Fibroblast of skin of right biceps (primary cell): Measurements from ENCODE around the gene TFPT.

Source experiments
- DNase-seq: peaks from one replicate; pipeline ENCODE4 v3.0.0-alpha.2; 2013

TFPT gene

DNA sequence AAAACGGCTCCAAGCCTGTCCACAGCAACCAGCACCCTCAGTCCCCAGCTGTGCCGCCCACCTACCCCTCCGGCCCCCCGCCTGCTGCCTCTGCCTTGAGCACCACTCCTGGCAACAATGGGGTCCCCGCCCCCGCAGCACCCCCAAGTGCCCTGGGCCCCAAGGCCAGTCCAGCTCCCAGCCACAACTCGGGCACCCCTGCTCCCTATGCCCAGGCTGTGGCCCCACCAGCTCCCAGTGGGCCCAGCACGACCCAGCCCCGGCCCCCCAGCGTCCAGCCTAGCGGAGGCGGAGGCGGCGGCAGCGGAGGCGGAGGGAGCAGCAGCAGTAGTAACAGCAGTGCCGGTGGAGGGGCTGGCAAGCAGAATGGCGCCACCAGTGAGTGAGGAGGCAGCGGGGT, 32.7 kb upstream of the TFPT start:
- DNase-seq: no peak

- DNase-seq: no peak
Observed at GRCh38 chr19:54147676-54148075, 32.2 kb upstream of the TFPT start.

DNA sequence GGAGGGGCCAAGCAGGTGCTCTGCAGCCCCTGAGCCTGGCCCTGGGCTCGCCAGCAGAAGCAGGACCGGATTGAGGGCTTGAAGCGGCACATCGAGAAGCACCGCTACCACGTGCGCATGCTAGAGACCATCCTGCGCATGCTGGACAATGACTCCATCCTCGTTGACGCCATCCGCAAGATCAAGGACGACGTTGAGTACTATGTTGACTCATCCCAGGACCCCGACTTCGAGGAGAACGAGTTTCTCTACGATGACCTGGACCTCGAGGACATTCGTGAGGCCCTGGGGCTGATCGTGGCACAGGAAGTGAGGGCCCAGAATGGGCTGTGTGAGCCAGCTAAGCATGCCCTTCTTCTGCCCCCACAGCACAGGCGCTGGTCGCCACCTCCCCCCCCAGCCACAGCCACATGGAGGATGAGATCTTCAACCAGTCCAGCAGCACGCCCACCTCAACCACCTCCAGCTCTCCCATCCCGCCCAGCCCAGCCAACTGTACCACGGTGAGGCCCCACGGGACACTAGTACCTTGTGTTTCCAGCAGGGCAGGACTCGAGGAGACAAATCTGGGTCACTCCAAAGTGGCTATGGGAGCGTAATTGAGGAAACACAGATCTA, 30.2 kb upstream of the TFPT start:
- DNase-seq: no peak

- DNase-seq: no peak
Observed at GRCh38 chr19:54142166-54142780, 26.8 kb upstream of the TFPT start.

DNA sequence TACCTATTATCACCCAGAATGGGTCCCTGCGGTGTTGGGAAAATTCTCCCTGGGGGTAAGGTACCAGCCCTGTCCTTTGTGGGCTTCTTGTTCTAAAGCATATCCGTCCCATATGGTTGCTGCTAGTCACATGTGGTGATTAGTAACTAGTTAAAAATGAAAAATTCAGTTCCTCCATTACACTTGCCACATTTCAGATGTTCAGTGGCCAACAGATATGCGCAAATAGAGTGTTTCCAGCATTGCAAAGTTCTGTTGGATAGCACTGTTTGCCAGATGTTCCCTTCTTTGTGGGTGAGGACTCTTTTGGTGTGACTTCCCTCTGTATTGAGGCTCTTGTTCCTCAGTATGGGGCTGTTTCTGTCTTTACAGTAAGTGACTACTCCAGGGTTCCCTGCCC, 25.9 kb upstream of the TFPT start:
- peak; percentile 24 for DNase-seq

DNA sequence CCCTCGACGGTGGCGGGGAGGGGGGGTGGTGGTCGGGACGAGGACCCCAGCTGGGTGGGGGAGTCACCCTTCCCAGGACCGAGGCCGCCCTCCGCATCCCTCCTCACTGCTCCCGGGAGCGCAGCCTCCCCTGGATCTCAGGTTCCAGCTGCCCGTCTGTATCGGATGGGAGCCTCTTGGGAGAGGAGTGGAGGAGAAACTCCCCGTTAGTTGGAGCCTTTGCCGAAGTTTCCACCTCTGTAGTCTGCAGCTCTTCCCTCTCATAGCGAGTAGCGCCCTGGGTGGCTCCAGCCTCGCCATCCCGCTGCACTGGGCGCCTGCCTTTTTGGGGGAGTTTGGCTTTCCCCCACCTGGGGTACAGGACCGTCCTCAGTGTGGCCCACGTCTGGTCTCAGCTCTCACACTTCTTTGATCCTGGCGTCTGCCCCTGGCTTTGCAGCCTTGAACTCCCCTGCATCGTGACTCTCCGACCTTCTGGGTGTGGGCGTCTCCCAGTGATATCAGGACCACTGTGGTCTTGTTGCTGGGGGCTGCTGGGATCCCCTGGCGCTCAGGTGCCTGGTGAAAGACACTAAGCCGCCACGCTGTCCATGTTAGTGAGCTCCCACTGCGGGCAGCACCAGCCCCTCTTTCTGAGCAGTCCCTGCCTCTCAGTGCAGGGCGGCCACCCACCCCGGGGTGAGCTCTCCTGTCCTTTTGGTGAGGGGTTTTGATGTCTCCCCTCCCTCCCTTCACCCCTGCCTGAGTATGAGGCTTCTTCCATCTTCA, 23.2 kb upstream of the TFPT start:
- DNase-seq: no peak

GRCh38 chr19:54137699-54138488, 22.4 kb upstream of the TFPT start, which contains the start of gene CNOT3:
Gene CNOT3, plus strand, starts transcription at chr19:54137762. Its CDS starts 5,217 bp downstream, at chr19:54142979.
- DNase-seq: no peak

GRCh38 chr19:54136864-54137698, 21.6 kb upstream of the TFPT start:
- peak; percentile 100 for DNase-seq

GRCh38 chr19:54136086-54136863, 20.8 kb upstream of the TFPT start:
- DNase-seq: no peak

DNA sequence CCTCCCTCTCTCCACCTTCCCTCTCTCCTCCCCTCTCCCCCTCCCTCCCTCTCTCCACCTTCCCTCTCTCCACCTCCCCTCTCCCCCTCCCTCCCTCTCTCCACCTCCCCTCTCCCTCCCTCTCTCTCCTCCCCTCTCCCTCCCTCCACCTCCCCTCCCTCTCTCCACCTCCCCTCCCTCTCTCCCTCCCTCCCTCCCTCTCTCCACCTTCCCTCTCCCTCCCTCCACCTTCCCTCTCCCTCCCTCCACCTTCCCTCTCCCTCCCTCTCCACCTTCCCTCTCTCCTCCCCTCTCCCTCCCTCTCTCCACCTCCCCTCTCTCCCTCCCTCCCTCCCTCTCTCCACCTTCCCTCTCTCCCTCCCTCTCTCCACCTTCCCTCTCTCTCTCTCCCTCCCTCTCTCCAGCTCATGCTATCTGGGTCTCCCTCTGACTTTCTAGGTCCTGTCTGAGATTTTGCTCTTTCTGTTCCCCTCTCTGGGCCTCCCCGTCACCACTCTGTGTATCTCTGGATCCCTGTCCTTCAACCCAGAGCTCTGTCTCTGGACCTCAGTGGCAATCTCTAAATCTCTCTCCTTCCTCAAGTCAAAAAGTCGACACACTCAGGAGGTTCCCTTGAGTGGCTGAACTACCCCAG, 18.6 kb upstream of the TFPT start:
- DNase-seq: no peak

DNA sequence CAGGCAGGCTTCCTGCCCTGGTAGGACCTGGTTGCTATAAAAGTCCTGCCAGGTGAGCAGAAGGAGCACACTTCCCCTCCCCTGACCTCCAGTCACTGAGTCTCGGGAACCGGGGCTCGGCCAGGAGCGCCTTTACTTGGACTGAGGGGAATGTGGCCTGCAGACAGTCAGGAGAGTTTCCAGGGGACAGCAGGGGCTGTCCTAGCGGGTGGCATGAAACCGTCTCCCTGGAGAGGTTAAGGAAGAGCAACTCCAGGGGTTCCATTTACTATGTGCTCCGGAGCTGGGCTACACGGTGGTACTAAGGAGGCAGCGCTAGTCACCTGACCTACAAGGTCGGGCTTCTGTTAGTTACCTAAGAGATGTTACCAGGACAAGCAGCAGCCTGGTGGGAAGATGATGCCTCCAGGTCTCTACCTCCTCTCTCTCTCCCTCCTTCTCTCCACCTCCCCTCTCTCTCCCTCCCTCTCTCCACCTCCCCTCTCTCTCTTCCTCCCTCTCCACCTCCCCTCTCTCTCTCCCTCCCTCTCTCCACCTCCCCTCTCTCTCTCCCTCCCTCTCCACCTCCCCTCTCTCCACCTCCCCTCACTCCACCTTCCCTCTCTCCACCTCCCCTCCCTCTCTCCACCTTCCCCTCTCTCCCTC, 18.0 kb upstream of the TFPT start:
- peak; percentile 53 for DNase-seq

DNA sequence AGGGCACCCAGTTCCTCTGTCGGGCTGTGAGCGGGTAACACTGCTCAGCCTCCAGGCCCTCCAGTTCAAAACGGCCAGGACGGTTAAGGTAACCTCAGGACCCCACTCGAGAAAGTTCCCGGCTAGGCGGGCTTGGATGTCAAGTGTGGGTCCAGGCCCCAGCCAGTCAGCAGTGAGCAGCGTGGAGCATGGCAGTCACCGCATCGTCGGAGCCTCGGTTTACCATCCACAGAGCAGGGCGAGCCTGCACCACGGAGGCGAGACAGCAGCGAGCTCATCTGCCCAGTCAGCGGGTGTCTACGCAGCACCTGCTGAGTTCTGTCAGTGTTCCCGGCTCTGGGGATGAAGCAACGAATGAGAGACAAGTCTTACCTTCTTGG, 14.2 kb upstream of the TFPT start:
- DNase-seq: no peak

DNA sequence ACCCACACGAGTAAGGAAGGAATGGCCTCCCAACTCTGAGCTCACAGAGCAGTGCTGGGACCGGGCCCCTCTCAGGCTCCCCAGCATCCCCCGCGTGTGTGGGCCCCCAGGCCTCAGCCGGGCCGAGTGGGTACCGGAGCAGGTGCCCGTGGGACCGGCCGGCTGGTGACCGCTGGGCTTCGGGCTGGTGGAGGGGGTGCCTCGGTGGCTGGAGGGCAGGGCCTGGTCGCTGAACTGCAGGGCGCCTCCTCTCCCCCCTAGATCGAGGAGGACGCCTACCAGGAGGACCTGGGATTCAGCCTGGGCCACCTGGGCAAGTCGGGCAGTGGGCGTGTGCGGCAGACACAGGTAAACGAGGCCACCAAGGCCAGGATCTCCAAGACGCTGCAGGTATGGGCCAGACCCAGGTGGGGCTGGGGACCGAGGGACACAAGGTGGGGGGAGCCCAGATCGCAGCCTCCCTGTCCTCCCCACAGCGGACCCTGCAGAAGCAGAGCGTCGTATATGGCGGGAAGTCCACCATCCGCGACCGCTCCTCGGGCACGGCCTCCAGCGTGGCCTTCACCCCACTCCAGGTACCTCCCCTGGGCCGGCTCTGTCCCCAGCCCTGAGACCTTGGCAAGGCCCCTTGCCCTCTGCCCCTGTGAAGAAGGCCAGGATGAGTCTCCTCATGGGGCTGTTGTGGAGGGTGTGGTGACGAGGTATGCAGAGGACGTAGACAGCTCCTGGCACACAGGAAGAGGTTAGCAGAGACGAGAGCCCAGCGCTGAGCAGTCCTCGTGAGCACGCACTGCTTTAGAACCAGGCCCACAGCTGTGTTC, 13.5 kb upstream of the TFPT start:
- DNase-seq: no peak

GRCh38 chr19:54128441-54128725, 12.9 kb upstream of the TFPT start:
- DNase-seq: no peak

- no peak for DNase-seq
Observed at GRCh38 chr19:54127688-54128440, 12.4 kb upstream of the TFPT start.

DNA sequence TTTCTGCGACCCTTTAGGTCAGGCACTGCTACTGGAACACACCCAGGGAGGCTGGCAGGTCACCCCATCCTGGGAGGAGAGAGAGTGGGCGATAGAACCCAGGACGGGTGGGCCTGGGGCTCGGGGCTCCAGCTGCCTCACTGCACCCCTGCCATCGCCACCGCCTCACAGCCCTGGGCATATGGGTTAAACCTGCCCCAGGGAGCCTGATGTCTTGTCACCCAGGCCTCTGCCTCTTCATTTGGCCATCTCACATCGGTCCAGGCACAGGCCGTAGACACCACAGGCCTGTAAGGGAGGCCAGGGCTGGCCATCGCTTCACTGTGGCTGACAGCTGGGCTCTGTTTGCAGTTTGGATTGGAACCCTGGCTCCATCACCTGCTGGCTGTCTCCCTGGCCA, 10.3 kb upstream of the TFPT start:
- DNase-seq: no peak

DNA sequence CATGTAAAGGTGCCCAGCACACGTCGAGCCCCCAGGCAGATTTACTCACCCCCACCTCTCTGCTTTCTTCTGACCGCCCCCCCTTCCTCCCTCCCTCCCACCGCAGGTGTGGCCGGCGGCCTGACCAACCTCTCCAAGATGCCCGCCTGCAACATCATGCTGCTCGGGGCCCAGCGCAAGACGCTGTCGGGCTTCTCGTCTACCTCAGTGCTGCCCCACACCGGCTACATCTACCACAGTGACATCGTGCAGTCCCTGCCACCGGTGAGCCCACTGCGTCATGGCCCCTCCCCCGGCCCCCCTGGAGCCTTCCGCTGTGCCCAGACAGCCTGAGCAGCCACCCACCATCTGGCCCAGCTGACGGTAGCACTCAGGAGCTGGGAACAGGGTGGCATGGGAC, 8.9 kb upstream of the TFPT start:
- no peak for DNase-seq

DNA sequence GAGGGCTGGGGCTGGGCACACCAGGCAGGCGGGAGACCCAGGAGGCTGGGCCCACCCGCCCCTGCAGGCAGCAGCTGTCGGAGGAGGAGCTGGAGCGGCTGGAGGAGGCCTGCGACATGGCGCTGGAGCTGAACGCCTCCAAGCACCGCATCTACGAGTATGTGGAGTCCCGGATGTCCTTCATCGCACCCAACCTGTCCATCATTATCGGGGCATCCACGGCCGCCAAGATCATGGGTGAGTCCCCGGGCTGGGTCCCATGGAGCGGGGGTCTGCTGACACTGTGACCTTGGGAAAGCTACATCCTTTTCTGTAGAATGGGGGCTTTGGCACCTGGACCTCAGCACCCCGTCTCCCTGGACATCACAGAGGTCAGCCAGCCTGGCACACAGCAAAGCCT, 8.2 kb upstream of the TFPT start:
- no peak for DNase-seq

DNA sequence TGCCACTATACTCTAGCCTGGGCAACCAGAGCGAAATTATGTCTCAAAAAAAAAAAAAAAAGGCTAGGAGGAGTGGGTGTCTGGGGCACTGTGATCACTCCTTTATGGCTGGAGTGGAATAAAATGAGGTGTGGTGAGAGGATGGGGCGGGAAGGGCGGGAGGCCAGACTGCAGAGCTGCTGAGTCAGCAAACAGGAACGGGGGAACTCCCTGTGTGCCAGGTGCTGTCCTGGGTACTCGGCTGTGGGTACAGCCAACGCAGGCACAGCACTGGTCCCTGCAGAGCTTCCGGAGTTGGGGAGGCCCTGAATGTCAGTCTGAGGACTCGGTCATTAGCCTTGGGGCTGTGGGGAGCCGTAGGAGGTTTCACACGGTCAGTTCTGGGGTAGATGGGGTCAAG, 5.8 kb upstream of the TFPT start:
- no peak for DNase-seq
